NOMO-1 treated with dmso at 0.1 percent for 144 hours (cell line): Measurements from ENCODE around the gene BCL11B.

Source experiments
- DNase-seq: peaks from one replicate; lab custom pipeline; 2025; ENCODE audit not compliant: unreplicated experiment; lab: John Stamatoyannopoulos, UW

Gene BCL11B

DNA sequence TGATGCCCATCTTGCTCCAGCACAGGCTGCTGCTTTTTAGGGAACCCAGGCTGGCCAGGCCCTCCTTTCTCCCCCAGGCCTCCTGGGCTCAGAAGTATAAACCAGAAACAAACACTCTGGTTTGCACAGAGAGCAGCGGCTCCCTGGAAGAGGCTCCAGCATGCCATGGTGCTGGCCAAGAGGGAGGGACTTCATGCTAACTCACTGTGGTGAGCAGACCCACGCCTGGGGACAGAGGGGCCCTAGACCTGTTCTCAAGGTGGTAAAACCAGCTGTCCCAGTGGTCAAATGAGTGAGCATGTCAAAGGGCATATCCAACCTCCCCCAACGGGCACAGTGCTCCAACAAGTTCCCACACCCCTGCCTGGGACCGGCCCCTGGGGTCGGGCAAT lies 15.5 kb downstream of the BCL11B start:
- no peak for DNase-seq

GRCh38 chr14:99255621-99256482 lies 16.1 kb downstream of the BCL11B start:
- no peak for DNase-seq

DNA sequence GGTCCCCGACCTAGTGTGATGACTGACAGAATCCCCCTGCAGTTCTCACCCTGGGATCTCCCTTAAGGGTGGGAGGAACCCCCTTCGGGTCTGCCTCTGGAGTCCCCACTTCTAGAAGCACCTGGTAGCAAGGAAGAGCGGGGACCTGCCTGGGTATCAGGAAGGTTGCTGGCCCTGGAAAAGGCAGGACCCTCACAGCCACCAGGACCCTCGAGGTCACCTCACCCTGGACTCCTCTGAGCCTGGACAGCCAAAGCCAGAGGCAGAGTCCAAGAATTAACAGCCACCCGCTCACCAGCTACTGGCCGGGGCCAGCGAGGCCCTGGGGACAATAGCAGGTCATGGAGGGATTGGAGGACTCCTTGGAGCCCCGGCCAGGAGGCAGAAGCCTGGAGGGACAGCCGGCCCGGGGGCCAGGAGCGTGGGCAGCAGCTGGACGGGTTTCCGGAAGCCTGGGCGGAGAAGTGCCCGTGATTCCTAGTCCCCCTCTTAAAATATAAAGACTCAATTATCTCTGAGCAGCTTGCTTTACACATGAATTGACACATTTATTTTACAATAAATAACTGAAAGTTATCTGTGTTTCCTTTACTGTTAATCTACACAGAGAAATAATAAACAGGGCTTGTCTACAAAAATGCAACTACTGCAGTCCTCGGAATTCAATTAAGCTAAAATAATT lies 17.5 kb downstream of the BCL11B start:
- DNase-seq = no peak

DNA sequence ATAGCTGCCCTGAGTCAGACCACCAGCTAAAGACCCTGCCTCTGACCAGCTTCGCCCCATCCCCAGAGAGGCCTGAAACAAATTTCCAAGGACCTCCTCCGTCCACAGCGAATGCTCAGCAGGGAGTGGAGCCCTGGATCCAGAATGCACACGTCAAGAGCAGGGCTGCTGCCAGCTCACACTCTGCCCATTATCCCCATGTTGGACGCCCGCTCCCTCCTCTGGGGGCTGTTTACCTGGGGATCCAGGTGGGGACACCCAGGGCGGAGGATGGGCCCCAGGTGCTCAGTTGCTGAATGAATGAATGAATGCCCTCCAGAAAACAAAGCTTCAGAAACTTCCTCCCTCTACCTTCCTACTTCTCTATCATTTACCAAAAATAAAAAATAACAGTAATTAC lies 18.1 kb downstream of the BCL11B start:
- no peak for DNase-seq

DNA sequence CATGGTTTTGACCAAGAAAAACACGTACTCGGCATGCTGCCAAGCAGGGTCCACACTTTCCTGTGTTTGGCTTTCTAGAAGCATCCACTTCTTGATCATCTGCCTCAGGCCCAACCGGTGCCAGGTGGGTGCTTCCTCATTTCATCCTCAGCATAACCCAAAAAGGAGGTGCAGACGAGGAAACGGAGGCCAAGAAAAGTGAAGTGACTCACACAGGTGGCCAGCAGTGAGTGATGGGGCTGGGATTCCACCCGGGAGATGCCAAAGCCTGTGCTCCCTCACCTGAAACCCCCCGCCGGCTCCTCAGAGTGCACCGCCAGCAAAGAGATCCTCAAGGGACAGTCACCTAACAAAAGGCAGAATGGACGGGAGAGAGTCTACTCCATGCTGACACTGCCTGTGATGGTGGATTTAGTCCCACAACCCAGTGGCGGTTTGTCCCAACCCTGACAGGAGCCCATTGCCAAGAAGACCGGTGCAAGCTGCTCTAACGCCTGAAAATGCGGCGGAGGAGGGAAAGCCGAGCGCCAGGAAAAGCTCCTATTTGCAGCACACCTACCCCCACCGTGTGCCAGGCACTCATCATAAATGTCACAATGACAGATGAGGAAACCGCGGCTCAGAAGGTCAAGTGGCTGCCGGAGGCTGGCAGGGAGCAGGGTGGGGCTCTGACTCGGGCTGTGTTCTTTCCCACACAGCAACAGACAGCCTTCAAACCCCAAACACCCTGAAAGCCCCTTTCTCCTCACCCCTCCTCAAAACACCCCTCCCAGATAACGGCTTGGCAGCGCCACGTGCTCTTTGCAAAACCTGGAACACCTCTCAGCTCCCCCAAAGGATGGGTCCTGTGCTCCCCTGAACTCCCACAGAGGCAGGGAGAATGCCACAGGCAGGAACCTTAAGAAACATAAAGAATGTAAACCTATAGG lies 18.8 kb downstream of the BCL11B start:
- no peak for DNase-seq

GRCh38 chr14:99252443-99252939 lies 19.5 kb downstream of the BCL11B start:
- no peak for DNase-seq

DNA sequence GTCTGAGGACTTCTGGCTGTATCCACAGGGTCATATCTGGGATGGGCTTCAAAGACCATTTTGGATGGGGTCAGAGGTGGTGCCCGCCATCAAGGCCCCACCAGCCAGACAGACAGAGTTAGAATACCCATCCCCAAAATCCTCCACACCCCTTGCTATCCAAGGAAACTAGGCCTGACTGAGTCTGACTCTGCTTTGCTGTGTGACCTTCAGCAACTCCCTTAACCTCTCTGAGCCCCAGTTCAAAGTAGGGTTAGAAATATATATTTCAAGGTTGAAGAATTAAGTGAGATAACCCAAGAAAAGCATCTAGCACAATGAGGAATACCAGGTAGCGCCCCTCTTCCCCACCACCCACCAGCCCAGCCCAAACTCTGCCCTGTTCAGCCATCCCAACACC lies 20.3 kb downstream of the BCL11B start:
- no peak for DNase-seq

DNA sequence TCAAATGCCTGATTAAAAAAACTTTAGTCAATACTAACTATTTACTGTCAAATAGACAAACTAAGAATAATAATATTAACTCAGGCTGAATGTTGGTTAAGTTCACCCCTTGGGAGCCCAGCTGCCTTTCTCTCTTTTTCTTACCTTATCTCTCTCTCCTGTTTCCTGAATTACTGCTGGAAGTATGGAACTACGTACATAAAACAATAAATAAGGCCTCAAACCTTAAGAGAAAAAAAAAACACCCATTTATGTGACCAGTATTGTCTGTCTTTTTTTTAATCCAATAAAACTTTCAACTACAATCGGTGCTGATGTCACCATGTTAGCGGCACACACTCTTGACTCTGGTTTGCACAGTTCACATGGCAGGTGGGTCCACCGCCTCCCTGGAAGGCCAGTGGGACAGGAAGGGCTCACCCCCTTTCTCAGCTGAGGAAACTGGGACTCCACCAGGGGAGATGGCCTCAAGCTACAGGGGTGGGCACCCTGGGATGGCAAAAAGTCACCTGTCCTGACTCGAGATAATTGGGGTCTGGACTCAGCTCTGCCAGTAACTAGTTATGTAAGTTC lies 21.3 kb downstream of the BCL11B start:
- DNase-seq = no peak

GRCh38 chr14:99249389-99249788 lies 22.6 kb downstream of the BCL11B start:
- DNase-seq = no peak

- DNase-seq = no peak
Measured at GRCh38 chr14:99248761-99249171, 23.2 kb downstream of the BCL11B start.

GRCh38 chr14:99247772-99248171 lies 24.2 kb downstream of the BCL11B start:
- DNase-seq = no peak

DNA sequence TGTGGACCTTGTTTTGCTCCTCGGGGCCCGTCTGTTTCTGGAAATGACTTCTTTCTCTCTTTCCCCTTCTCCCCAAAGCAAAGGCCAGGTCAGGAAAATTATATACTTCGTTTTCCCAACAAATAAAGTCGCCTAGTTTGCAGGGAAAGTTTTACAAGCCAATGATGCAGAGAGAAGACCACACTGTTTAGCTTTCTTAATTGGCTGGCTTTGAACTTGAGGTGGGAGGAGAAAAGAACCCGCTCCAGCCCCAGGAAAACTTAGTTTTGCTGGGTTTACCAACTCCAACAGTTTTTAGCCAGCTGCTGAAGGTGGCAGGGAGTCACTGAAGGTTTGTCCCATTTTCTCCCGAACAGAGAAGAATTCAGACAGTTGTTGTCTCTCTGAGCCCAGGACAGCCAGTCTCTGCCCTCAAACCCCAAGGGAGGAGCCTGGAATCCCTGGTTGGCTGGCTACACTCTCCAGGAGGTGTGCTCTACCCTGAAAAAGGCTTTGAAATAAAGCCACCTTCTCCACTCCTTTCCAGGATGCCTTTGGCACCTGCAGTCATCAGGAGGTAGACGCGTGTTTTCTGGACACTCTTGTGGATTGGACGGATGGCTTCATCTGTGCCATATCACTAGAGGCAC lies 24.8 kb downstream of the BCL11B start:
- no peak for DNase-seq

DNA sequence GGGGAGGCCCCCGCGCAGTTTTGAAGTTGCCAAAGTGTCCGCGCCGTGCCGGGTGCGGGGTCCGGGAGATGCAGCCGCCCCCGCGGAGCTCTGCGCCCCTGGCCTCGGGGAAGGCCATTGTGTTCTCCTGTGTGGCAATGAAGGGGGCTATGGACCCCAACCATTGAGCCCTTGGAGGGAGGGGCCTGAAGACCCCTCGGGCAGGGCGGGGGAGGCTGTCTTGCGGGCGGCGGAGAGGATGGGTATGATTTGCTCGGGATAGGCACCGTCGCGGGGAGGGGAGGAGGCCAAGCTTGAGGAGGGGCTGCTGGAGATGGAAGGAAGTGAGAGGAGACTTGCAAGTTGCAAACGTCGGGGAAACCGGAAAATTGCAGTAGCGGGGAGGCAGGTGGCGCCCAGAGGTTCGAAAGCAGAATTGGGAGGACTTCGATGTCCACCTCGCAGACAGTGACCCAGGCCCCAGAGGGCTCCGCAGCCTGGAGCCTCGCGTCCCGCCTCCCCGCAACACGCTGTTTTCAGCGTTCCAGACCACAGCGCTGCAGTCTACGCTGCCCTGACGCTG lies 25.4 kb downstream of the BCL11B start:
- no peak for DNase-seq

DNA sequence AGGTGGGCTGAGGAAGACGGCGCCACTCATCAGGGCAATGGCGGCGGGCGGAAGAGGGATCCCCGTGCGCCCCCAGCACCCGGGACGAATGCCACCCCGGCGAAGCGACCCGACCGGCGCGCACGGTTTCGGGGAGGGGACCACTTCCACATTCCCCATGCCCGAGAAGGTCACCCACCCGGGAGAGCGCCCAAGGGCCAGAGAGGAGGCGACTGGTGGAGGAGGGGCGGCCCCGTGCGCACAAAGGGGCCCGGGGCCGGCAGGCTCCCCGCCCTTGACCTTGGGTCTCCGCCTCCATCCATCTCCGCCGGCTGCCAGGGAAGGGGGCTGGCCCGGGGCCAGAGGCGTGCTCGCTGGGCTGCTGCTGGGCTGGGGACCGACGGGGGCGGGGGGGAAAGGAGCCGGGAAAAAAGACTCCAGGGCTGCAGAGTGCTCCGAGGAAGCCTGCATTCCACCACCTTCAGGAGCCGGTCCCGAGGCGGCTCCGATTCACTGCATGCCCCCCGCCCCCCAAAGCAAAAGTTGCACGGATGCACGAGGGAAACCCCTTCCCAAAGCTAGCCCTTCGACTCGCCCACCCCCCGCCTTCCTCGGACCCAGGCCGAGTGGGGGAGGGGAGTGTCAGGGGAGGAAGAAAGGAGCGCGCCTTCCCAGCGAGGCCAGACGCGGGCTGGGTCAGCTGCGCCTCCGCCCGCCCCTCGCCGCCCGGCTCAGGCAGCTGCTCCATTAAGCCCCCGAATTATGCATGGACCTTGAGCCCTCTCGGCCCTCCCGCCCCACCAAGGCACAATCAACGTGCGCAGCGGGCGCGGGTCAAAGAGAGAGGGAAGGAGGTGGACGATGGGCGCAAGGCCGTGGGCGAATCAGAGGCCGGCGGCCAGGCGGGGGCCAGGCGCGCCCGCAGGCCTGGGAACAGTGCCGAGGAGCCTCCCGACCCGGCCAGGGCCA lies 26.2 kb downstream of the BCL11B start:
- no peak for DNase-seq

DNA sequence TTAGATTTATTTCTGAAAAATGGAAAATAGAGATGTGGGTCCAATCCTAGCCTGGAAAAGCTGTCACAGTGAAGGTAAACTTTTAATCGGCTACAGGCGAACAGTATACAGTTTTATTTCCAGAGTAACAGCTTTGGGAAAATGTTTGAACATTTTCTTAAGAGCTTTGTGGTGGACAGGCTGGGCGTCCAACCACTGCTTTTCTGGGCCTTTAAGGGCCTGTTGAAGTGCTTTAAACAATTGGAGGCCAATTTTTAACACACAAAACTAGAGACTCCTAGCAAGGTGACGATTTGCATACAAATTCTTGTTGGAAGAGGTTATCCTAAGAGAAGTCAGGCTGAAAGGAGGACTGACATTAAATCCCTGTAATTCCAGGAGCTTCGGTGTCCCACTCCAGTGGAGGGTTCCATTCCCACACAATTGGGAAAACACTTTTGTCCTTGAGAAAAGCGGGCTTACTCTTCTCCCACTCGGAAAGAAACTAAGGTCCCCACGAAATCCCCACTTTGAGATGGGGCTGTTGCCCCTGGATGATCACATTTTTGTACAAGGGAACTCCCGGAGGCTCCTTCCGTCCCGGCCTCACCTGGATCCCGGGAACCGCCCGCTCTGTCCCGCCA lies 26.9 kb downstream of the BCL11B start:
- no peak for DNase-seq

DNA sequence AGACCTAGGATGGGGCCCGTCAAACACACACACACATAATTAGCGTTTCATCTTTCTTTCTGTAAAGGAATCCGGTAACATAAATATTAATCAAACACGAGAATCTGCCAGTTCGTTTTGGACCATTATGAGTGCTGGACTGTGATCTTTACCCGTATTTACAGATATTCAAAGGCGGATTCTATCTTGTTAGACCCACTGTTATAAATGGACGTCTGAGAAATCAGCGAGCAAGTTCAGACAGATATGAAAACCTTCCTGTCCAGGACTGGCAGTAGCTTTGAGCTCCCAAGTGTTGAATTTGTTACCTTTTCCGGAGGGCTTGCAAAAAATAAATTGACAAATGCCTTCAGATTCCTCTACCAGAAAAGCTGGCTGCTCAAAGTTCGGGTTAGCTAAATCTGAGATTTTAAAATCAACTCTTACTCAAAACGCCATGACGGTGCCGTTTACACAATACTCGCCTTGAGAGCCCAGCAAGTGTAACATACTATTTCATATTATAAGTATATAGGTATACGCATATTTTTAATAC lies 27.6 kb downstream of the BCL11B start:
- no peak for DNase-seq

DNA sequence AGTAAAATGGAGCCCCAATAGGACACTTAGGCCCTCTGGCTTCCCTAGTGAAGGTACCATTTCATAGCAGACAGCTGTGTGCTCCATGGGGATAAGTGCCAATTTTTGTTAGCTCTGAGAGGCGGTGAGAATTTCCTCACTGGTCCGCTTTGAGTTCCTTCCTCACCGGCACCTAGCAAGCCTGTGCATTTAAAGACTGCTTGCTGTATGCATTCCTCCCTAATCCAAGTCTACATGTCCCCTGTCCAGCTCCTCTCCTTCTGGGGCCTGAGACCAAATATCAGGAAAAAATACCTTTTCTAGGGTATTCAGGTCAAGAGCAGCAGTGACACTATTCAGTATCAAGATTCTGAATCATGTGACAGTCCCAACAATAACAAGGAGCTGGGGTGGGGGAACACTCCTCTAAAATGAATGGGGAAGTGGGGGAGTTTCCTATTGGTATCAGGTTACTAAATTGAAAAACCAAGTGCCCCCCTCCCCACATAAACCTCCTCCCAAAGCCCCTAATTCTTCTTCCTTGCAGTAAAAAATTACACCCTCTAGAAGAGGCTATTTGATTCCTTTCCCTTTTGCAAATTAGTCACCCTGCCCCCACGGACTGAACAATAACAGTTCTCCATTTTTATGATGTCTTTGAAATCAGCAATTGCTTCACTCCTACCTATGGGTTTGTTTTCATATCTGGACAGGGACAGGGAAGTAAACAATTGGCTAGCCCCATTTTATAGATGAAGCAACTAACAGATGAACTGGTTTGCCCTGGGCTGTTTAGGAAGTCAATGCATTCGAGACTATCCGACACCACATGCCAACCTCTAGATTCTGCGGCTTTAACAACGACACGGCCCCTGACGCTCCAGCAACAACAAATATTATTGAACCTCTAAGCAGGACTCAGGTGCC lies 28.9 kb downstream of the BCL11B start:
- no peak for DNase-seq
